NOMO-1 treated with DMSO at 0.1 percent for 48 hours (cell line): ENCODE results near the gene ZMYND10.

Experiments used
- DNase-seq: peaks from one replicate; lab custom pipeline; 2025; ENCODE audit not compliant: unreplicated experiment; lab: John Stamatoyannopoulos, UW

ZMYND10 gene

DNA sequence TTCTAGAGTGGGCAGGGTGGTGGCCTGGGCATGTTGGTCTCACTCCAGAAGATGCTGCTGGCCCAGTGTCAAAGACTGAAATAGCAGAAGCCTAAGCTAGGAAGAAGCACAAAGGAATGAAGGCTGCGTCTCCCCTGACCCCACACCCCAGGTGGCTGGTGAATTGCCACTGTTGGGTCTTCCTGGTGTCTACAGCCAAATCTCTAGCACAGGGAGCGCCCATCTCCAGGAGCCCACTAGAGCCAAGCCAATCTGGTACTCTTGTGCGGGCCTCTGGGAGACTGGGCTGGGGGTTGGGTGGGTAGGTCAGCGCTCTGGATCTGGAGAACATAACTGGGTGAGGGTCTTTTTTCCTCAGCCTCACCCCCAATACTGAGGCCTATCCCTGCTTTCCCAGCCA is 18.4 kb downstream of the ZMYND10 start:
- DNase-seq: no peak

DNA sequence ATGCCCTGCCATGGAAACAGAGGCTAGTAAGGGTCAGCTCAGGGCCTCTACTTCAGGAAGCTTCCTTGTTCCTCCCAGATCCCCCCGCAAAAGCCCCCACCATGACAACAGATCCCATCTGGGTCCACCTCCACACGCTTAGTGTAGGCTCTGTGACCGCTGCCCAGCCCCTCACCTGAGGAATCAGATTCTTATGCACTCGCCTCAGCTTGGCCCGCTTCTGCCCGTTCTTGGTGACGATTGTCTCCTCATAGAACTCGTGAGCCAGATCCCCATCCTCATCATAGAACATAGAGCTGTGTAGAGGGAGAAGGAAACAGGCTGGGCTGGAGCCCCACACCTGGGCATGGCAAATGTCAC is 19.4 kb downstream of the ZMYND10 start:
- DNase-seq: no peak

DNA sequence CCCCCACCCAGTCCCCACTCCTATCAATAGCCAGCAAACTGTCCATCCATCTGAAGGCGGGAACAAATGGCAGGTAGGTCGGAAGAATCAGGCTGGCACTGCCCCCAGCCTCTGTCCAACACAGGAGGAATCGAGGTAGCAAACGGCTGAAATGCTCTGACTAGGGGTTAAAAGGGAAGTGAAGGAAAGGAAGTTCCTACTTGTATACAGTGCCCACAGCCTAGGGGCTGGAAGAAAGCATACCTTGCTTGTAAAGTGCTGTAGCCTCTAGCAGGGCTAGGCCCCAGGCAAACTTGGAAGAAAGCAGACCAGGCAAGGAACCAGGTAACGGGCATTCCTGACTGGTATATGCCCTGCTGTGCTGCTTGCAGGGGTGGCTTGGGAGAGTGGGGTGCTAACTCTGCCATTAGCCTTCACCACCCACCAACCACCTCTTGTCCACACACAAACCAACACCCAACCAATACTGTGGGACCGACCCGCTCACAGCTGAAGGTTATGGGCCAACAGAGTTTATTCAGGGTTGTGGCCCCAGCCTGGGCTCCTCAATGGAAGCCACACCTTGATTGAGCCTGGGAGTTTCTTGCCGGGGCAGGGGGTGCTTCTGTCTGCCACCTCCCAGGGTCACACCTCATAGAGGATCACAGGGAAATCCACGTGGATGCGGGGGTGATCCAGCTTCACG is 19.9 kb downstream of the ZMYND10 start:
- no peak for DNase-seq

DNA sequence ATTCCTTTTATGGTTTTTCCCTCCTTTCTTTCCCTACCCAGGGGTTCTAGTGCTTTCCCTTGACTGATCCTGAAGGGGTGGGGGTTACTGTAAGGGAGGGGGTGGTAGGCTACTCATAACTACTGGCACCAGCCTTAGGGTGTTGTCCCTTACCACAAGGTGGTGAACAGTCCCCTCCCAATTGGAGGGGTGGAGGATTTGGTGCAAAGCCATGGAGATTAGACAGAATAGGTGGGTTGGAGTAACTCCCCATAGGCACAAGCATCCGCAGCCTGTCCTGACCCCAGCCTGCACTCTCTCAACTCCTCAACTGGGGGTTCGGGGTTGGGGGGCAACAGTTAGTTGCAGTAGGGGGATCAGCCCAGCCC is 20.4 kb downstream of the ZMYND10 start:
- DNase-seq: no peak

DNA sequence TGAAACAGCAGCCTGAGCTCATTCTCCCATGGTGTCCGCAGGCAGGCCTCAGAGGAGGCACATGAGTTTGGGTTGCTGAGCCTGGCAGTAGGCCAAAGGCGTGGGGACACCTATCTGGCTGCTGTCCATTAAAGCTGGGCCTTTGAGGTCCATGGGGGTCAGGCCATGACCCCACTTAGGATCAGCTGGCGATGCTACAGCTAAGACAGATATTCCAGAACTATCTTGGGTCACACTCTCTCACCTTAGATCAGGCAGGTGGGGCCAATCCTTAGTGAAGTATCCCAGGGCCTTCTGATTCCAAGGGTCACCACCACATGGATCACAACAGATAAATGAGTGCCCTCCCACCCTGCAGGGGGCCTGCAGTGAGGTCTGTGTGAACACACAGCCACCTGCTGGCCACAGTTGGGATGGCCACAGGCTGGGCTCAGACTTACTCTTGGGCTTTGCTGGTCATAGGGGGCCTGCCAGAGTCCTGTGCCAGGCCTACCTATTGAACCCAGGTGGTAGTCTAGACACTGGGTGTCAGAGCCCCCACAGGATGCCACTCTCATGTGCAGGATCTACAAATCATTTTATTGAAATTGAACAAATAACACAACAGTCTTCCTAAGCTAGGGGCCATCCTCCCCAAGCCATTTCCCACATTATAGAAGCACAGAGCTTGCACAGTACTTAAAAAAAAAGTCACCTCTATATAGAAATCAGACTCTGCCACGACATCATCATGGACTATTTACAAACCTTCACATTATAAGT is 21.0 kb downstream of the ZMYND10 start:
- DNase-seq: peak; percentile 35

DNA sequence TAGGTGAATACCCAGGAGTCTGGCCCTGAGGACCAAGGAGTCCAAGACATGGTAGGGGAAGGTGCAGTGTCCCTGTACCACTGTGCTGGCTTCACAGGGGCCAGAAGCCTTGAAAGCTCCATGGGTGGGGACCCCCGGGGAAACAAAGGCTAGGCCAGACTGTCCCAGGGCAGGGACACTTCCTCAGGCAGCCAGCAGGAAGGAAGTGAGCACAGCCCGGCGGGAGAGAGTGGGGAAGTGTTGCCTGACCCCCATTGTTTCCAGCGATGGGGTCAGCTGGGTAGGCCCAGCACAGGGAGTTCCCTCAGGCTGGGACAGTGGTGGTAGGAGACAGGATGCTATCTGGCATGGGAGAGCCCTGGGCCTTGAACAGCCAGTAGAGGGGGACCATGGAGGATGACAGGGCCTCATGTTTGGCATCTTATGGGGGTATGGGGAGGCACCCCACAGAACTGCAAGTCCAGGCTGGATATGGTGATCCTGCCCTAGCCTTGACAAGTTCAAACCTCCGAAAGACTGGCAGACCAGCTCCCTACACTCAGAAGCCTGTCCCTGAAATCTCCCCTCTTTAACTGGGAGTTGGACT is 21.8 kb downstream of the ZMYND10 start:
- no peak for DNase-seq

DNA sequence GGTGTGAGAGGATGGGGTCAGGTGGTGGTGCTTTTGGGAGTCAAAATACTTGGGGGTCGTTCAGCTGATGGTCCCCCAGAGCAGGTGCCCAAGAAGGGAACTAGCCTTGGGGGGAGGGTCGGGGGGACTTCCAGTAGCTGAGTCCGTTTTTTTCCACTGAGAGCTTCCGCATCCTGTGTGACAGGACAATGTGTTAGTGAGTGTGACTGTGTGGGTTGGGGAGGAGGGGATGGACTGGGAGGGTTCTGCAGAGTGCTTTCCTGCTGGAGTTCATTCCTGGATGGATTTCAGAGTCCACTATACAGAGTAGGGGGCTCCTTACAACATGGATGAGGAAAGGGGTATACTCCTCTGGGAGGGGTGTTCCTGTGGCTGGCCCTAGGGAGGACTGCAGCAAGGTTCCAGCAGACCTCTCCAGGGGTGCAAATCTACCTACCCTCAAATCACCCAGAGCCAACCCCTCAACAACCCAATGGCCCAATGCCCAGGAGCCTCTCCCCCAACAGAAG is 22.4 kb downstream of the ZMYND10 start:
- DNase-seq: no peak

DNA sequence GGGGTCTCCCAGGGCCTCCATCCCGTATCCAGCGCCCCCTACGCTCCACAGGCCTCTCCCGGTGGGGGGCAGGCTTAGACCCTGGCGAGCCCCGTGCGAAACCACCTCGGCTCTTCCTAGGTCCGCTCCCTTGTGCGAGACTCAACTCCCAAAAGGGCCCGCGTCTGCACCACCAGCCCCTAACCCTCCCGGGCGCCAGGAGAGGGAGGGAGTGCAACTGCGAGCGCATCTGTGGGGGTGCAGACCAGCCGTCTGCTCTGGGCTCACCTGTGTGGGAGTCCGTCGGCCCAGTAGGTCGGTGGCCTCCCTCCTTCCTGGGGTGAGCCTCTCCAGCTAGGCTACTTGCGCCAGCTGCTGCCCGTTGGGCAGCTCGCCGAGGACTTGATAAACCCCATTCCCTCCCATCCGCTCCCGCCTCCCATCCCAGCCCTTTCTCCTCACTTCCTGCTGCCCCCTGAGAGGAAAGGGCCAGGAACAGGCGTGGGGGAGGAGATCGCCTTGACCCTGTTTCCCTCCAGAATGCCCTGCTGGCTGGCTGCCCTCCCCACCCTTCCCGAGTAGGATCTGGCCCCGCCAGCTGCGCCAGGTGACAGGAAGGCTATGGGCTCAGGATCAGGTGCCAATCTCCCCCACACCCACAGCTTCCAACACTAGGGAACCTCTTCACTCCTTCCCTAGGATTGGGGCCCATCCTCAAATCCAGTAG is 23.0 kb downstream of the ZMYND10 start, which contains the start of gene HYAL2:
HYAL2 (minus strand) TSS at position 360 of the 706 bp plus-strand sequence. CDS start 2,256 bp downstream, outside the sequence.
- DNase-seq: no peak

DNA sequence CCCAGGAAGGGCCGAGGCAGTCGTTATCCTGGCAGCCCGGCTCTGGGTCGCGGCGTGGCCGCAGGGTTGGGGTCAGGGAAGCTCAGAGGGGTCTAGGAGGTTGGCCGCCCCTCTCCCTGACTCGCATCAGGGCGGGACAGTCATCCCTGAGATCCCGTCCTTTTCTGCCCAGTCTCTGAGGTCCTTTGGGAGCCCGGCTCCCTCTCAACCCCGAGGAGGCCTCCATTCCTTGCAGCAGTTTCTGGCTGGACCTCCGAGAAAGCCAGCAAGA is 23.5 kb downstream of the ZMYND10 start:
- DNase-seq: no peak

DNA sequence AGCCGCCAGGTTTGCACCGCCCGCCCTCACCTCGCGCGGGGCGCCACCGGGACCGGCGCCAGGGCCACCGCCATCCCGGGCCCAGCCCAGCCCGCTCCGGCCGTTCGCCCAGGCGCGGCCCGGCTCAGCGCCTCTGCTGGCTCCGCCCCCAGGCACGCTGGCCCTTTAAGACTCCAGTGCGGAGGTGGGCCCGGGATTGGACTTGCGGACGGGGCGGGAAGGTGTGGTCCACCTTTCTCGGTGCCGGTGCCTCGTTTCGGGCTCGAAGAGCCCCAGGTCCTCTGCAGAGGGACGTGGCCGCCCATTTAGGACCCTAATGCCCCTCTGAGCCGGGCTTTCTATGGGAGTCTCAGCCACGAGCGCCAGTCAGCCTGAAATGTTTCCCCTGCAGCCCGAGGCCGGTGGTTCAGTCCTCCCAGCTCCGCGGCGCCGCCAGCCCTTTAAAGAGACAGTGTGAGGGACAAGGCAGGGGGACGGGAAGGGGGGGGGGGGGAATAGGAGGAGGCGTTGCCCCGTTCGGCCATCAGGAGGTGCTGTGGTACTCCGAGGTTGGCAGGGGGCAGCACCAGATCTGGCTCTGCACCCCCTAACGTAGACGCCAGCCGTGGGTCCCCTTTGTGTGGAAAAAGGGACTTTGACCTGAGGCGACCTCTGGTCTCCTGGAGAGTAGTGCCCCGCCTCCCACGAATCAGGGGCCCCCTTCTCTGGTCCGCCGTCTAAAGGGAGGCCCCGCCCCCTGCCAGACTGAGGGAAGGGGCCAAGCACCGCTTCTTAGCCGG is 24.0 kb downstream of the ZMYND10 start:
- DNase-seq: peak; percentile 85

DNA sequence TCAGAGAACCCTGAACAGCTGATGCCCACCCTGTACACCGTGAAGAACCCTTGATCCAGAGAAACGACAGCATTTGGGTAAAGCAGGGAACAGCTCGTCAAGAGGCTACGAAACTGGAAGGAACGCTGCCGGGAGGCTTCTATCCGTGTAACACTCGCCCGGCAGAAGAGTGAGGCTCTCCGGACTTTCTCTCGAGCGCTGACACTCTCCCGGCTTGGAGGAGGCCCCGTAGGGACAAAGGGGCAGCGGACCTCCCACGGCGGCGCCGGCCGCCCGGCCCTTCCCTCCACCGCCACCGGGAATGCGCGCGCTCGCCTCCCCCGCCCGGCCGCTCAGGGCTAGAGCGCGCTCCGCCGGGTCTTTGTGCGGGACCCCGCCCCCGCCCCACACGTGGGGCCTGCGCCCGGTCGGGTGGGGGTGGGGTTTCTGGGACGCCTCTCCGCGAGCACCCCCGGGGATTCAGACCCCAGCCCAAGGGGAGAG is 24.6 kb downstream of the ZMYND10 start:
- DNase-seq: peak; percentile 28

DNA sequence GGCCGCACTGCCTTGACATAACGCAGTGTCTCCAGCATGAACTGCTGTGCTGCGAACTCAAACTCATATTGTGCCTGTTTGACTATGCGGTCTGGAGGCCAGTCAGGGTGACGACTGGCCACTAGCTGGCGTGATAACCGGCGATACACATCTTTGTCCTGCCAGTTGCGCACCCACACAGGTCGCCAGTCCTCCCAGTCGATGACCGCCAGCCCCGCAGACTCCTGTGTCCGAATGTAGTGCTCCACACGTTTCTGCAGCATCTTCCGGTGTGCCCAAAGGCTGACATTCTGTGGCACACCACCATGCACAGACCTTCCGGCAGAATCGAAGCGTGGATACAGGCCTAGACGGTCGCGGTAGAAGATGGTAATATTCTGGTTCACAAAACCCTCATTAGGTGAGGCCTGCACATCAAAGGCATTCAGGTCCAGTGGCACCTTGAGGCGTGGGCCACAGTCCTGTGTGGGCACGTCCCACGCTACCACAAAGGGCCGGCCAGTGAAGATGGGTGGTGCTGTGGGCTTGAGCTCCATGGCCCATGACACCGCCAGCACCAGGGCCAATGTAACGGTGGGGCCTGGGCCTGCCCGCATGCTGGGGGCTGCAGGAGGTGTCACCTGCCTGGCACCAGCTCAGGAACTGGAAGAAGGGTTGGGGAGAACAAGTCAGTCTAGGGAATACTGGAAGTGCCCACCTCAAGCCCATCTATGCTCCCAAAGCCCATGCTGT is 25.5 kb downstream of the ZMYND10 start:
- no peak for DNase-seq

DNA sequence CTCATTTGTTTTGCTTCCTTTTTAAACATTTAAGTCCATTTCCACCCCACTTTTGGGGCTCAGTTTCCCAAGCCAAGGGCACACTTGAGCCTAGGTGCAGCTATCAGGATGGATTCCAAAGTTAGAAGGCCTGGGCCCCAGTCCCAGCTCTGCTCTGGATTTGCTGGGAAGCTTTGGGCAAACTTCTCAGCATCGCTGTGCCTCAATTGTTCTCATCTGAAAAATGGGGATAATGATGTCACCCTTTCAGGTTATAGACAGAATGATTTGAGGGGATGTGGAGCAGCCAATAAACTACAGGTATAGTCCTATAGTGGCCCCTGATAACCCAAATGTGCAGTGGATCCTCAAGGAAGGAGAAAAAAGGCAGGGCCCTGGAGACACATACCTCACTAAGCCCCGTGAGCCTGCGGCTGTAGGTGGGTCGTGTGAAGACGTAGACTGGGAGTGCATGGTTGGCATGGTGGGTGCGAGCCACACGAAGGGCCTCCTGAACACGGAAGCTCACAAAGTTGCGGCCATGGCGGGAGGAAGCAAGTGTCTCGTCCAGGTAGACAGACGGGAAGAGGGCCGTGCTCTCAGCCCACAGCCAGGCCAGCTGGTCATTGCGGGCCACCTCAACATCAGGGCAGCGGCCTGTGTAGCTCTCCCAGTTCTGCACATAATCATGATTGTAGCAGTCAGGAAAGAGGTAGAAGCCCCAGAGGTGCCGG is 26.2 kb downstream of the ZMYND10 start:
- no peak for DNase-seq

DNA sequence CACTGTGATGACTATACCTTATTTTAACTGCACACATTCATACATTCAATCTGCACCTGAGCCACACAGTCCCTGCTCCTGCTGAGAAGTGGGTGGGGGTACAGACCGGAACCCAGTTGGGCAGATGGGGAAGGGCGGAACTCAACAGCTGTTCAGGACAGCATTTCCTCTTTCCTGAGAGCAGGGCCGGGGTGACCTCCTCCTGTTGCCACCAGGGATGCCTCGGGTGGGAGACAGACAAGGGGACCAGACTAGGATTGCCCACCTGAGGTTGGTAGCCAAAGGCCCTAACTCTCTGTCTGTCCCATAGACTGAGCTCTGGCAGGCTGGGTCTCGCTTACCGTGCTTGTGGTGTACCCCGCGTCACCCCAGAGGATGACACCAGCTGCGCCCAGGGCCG is 26.9 kb downstream of the ZMYND10 start:
- no peak for DNase-seq

DNA sequence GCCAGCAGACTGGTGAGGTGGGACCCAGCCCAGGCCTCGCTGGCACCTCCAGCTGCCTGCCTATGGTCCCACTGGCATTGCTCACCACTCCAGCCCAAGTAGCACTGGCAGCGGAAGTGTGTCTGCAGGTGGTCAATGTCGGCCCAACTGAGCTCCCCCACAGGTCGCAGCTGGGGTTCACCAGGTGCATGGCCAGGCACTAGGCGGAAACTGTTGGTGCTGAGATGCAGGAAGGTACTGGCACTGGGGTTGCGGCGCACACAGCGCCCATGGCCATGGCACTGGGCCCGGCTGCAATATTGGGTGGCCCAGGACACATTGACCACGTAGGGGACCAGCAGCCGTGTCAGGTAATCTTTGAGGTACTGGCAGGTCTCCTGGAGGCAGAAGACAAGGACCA is 27.4 kb downstream of the ZMYND10 start:
- DNase-seq: no peak

DNA sequence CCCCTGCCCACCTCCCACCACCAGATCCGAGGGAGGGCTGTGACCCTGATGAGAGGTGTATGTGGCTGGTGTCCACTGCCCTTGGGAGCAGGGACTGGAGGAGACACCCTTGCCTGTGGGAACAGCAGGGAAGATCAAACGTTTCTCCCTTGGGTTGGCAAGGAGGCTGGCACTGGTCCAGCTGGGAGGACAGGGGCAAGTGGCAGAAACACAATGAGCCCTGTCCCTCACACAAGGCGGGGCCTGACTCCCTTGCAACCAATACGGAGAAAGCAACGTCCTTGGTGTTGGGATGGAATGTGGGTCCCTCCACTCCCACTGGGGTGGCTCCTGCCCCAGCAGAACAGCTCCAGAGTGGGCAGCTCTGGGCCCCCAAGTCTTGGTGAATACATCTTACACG is 28.2 kb downstream of the ZMYND10 start:
- DNase-seq: no peak

DNA sequence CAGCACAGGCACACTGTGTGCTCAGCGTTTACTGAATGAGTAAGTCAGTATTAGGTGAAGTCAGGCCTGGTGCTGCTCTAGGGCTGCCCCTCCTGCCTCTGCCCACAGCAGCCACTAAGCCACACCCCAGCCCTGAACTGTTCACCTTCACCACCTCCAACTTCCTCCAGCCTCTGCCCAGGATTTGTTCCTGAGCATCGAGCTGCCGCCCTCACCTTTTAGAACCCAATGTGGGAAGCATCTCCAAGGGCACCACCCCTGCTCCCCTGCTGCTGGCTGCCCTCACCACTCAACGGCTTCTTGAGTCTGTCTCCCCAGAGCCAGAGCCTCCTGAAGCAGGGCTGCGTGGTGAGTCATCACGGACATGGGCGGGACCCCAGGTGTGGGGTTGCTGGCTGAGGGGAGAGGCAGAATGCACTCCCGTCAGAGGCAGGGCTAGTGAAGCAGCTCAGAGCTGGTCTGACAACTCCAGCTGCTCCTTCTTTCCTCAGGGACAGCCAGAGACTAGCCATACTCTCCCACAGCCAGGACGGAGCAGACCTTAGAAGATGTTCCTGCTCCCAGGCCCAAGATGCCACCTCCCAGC is 28.8 kb downstream of the ZMYND10 start:
- DNase-seq: no peak

DNA sequence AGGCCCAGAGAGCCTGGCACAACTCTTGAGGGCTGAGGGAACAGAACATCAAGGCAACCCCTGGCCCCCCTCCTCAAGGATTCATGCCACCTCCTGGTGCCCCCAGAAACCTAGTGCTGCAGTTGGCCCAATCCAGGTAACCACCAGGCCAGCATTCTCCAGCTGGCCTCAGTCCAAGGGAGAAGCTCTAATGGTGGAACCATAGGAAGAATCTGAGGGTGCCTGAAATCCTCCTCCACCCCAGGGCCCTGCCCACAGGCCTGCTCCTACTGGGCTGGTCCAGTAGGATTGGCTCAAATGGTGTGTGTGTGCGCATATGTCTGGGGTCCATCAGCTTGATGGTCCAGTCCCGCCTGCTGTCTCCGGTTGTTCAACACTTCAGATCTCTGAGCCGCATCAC is 30.7 kb downstream of the ZMYND10 start:
- DNase-seq: no peak

DNA sequence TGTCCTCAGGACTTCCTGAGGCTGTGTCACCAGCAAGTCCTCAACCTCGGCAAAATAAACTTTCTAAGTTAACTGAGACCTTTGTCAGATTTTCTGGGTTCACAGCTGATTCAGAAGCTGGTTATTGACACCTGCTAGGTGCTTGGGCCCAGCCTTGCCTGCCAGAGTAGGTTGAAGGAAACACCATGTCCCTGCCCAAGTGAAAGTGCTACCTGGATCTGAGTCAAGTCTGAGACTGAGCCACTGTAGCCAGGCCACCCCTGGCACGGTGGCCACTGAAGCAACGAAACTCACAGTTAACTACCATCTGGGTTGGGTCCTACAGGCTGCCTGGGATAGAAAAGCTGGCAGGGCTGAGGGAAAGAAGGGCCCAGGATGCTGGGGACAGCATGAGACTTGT is 31.2 kb downstream of the ZMYND10 start:
- no peak for DNase-seq
